A673 (cell line): ENCODE results near the gene PLAA. TPM values are rescaled to one million over a fixed set of nuclear protein-coding genes. Genes with fewer than 3 reads are reported as not detected.

Experiments
- BruUV-seq: library from RNA; stranded (reverse); fragments of 400-500 nt; replicated peaks from 2 replicates; lab custom pipeline; 2021; lab: Mats Ljungman, UMichigan
- CTCF ChIA-PET: fragments of 300-600 bp; sonication (Branson Sonifier 250); formaldehyde crosslinking; loops from one replicate; lab custom pipeline; 2022; ENCODE audit warnings: antibody characterized with exemption; lab: Charles Lee
- POLR2A ChIA-PET: fragments of 300-600 bp; sonication (Branson Sonifier 250); formaldehyde crosslinking; loops from one replicate; lab custom pipeline; 2022; ENCODE audit warnings: antibody characterized with exemption; ENCODE audit not compliant: low non-redundant PET; lab: Charles Lee
- DNase-seq: peaks from one replicate; pipeline ENCODE4 v3.0.0-alpha.2; 2015; ENCODE audit warnings: low spot score
- H3K27ac ChIP-seq: fragments of 200-600 bp; sonication (generic); 2 replicates; pipeline ENCODE4 v1.5.1; 2016; ENCODE audit warnings: mixed run types, low read depth, mild to moderate bottlenecking, mixed read lengths, antibody characterized with exemption, low read length; ENCODE audit not compliant: poor library complexity, severe bottlenecking
- H3K27me3 ChIP-seq: fragments of 200-600 bp; sonication (generic); replicated peaks from 2 replicates; pipeline ENCODE4 v1.6.1; 2017; ENCODE audit warnings: mixed run types, low read depth, mild to moderate bottlenecking, mixed read lengths, antibody characterized with exemption, low read length; ENCODE audit not compliant: insufficient read depth, poor library complexity
- H3K36me3 ChIP-seq: fragments of 200-600 bp; sonication (generic); 2 replicates; pipeline ENCODE4 v1.6.1; 2016; ENCODE audit warnings: mixed run types, mild to moderate bottlenecking, mixed read lengths, antibody characterized with exemption, low read length; ENCODE audit not compliant: insufficient read depth, poor library complexity, severe bottlenecking
- H3K4me1 ChIP-seq: fragments of 200-600 bp; sonication (generic); 2 replicates; pipeline ENCODE4 v1.6.1; 2017; ENCODE audit warnings: mixed run types, mild to moderate bottlenecking, mixed read lengths, antibody characterized with exemption, low read length; ENCODE audit not compliant: insufficient read depth, poor library complexity, severe bottlenecking
- H3K4me3 ChIP-seq: fragments of 200-600 bp; sonication (generic); 2 replicates; pipeline ENCODE4 v1.5.1; 2016; ENCODE audit warnings: low read depth, mixed run types, mild to moderate bottlenecking, mixed read lengths, low read length; ENCODE audit not compliant: poor library complexity, severe bottlenecking
- H3K9me3 ChIP-seq: fragments of 200-600 bp; sonication (generic); 2 replicates; pipeline ENCODE4 v1.6.1; 2016; ENCODE audit warnings: mixed run types, low read depth, mild to moderate bottlenecking, mixed read lengths, antibody characterized with exemption, low read length; ENCODE audit not compliant: poor library complexity, severe bottlenecking
- EZH2 ChIP-seq: fragments of 200-600 bp; sonication (generic); IDR thresholded peaks from 2 replicates; pipeline ENCODE4 v1.6.1; 2017; ENCODE audit warnings: borderline replicate concordance, low read depth, mild to moderate bottlenecking, mixed read lengths, antibody characterized with exemption, low read length; ENCODE audit not compliant: poor library complexity, severe bottlenecking
- intact Hi-C: fragments of 100-400 bp; cut with micrococcal nuclease; formaldehyde crosslinking; loops from one replicate; pipeline ENCODE4 v1.10.0; 2022; ENCODE audit not compliant: unreplicated experiment
- total RNA-seq: library from RNA; stranded (reverse); gene quantifications from 2 replicates; pipeline ENCODE4 v1.2.3, GENCODE V29; 2021
- TF ChIP-seq, protein P1 (sequence below): fragments of 300-800, 200-600 bp; sonication (generic); conservative IDR thresholded peaks from 2 replicates; pipeline ENCODE4 v1.5.1; 2017; ENCODE audit warnings: low read depth, mild to moderate bottlenecking, antibody characterized with exemption, low read length, moderate library complexity, mixed read lengths

The PLAA gene
- total RNA-seq, 1 experiment from 2014 or later: 36.4 TPM

DNA sequence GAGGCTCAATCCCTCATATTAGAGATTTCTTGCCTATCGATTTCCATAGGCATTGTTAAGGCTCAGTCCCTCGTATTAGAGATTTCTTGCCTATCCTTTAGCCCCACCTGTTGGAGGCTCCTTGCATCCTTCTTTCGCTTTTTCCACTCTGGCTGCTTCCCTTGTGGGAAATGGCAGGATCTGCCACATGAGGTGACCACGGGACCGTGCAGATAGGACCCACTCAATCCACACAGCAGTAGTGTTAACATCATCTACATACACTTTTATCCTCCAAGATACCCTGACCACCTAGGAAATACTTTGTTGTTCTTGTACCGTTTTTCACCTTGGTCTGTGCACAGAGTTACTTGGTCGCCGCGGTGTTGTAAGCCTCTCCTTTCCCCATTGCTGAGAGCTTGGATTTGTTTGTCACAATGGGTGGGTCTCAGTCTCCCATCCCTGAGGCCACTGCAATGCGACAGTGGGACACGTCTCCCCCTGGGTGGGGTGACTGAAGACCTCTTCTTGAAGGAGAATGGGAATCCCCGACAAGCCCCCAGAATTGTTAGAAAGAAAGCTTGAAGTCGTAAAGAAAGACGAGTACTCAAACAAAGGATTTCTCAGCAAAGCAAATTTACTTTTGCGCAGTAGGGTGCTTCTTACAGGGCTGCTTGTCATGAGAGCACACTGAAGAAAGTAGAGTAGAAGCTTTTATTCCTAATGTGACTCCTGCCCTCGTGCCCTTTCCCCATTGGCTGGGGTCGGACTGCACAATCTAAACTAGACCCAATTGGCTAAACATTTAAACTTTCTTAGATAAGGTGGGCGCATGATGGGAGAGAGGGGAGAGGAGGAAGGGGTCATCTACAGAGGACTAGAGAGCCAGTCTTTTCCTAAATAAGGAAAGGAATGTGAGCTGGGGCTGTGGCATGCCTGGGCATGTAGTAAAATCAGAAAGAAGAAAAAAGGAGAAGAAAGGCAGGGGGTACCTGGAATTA lies 29.0 kb upstream of the PLAA start:
- CTCF ChIA-PET: no interaction called here
- Histone ChIP-seq H3K27ac (no peak overlapping the region), H3K4me3 (no peak overlapping the region), H3K36me3 (no peaks in the 10 kb centered on the region), H3K27me3 (no peaks in the 10 kb centered on the region), H3K4me1 (no peaks in the 10 kb centered on the region), H3K9me3 (no peaks in the 10 kb centered on the region)
- intact Hi-C loops: loop anchor here (2.0 to 10.0 kb wide), 2 partner anchors 229 to 1011 kb away; no protein-coding TSS in a partner anchor
- peak; percentile 52 for DNase-seq
- POLR2A ChIA-PET: no interaction called here
- BruUV-seq: no TSS peak
- TF ChIP-seq, protein P1, sequence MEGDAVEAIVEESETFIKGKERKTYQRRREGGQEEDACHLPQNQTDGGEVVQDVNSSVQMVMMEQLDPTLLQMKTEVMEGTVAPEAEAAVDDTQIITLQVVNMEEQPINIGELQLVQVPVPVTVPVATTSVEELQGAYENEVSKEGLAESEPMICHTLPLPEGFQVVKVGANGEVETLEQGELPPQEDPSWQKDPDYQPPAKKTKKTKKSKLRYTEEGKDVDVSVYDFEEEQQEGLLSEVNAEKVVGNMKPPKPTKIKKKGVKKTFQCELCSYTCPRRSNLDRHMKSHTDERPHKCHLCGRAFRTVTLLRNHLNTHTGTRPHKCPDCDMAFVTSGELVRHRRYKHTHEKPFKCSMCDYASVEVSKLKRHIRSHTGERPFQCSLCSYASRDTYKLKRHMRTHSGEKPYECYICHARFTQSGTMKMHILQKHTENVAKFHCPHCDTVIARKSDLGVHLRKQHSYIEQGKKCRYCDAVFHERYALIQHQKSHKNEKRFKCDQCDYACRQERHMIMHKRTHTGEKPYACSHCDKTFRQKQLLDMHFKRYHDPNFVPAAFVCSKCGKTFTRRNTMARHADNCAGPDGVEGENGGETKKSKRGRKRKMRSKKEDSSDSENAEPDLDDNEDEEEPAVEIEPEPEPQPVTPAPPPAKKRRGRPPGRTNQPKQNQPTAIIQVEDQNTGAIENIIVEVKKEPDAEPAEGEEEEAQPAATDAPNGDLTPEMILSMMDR: peak; percentile 55
- no peak for TF ChIP-seq EZH2

DNA sequence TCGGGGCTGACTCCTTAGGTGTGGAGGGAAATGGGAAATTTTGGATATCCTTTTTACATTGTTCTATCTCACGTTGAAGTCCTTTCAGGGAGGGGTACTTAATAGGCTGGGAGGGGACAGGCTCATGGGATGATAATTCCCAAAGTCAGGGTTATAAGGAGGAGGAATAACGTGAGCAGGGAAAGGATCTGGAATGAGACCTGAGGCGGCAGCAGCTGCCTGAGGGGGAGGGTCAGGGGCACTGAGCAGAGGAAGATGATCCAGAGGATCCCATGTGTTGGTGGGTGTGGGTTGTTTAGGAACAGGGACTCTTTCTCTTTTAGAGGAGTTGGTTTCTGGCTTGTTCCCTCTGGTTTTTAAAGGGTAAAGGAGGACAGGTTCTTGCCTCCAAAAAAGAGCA lies 27.9 kb upstream of the PLAA start:
- TF ChIP-seq, protein P1: no peak
- no peak for TF ChIP-seq EZH2
- Histone ChIP-seq H3K27ac (no peak overlapping the region), H3K36me3 (no peaks in the 10 kb centered on the region), H3K4me3 (no peak overlapping the region), H3K9me3 (no peaks in the 10 kb centered on the region), H3K27me3 (no peaks in the 10 kb centered on the region), H3K4me1 (no peaks in the 10 kb centered on the region)
- DNase-seq: no peak
- no TSS peak for BruUV-seq
- ChIA-PET POLR2A (no interaction called here), CTCF (no interaction called here)
- intact Hi-C loops: loop anchor here (2.0 to 10.0 kb wide), 2 partner anchors 228 to 1010 kb away; no protein-coding TSS in a partner anchor

DNA sequence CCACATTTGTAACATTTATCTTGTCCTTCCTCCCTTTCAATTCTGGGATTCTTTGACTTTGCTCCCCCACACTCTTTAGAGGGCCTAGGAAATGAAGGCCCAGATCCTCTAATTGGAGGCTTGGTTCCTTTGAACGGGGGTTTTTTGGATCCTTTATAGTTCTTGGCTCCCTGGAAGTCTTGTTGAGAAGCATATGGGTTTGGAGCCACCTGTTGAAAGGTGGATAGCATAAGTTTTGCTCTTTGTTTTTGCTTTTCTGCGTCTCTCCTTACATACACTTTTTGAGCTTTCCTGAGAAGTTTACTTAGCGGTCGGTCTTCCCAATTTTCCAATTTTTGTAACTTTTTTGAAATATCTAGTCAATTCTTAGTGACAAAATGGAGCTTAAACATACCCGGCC lies 26.9 kb upstream of the PLAA start:
- H3K27me3 ChIP-seq: no peaks in the 10 kb centered on the region
- POLR2A ChIA-PET: no interaction called here
- DNase-seq: no peak
- no peaks in the 10 kb centered on the region for H3K9me3 ChIP-seq
- CTCF ChIA-PET: no interaction called here
- H3K36me3 ChIP-seq: no peaks in the 10 kb centered on the region
- H3K27ac ChIP-seq: no peak overlapping the region
- no TSS peak for BruUV-seq
- intact Hi-C loops: loop anchor here (2.0 to 10.0 kb wide), 2 partner anchors 227 to 1009 kb away; no protein-coding TSS in a partner anchor
- no peak overlapping the region for H3K4me3 ChIP-seq
- H3K4me1 ChIP-seq: no peaks in the 10 kb centered on the region
- TF ChIP-seq, protein P1: no peak
- no peak for TF ChIP-seq EZH2
